Vagina (tissue), 2 donors: ENCODE data around the gene EXPH5. TPM values are rescaled to one million over a fixed set of nuclear protein-coding genes. Genes with fewer than 3 reads are reported as not detected.

Experiments used
- DNase-seq, 2 donors: peaks; one replicate each; pipeline ENCODE4 v3.0.0-alpha.2; 2017; ENCODE audit errors: extremely low spot score in 2 of 2
- H3K27ac ChIP-seq: fragments of 200-600 bp; sonication (generic); one replicate; pipeline ENCODE4 v1.5.1; 2019
- H3K27me3 ChIP-seq: fragments of 200-600 bp; sonication (generic); one replicate; pipeline ENCODE4 v1.5.1; 2019
- H3K36me3 ChIP-seq, 2 donors: fragments of 200-600 bp; sonication (generic); one replicate each; pipeline ENCODE4 v1.5.1; 2017 to 2019
- H3K4me1 ChIP-seq: fragments of 200-600 bp; sonication (generic); one replicate; pipeline ENCODE4 v1.5.1; 2019
- H3K4me3 ChIP-seq, 2 donors: fragments of 200-600 bp; sonication (generic); 1 replicate in 1 of 2; 2 replicates in 1 of 2; pipeline ENCODE4 v1.5.1; 2016 to 2019
- H3K9me3 ChIP-seq: fragments of 200-600 bp; sonication (generic); one replicate; pipeline ENCODE4 v1.5.1; 2019
- CTCF ChIP-seq, 3 experiments: fragments of 450-650 bp in 2 of 3; fragments of 200-600 bp in 1 of 3; sonication (generic) in 1 of 3; IDR thresholded peaks; one replicate each; pipeline ENCODE4 v1.5.1; 2017 to 2019; ENCODE audit warnings: antibody characterized with exemption in 3 of 3, mild to moderate bottlenecking in 2 of 3, moderate library complexity in 2 of 3
- POLR2A ChIP-seq, 2 donors: fragments of 450-650 bp; IDR thresholded peaks; one replicate each; pipeline ENCODE4 v1.6.1; 2017; ENCODE audit warnings: antibody characterized with exemption in 2 of 2, mild to moderate bottlenecking in 2 of 2, moderate library complexity in 2 of 2
- POLR2AphosphoS5 ChIP-seq, 2 donors: sonication (generic); formaldehyde crosslinking; IDR thresholded peaks; one replicate each; pipeline ENCODE4 v1.9.0; 2017; ENCODE audit warnings: antibody characterized with exemption in 2 of 2, mild to moderate bottlenecking in 2 of 2, low read depth in 1 of 2; ENCODE audit not compliant: insufficient read depth in 1 of 2
- intact Hi-C: fragments of 100-400 bp; cut with DNase I; formaldehyde crosslinking; loops from one replicate; pipeline ENCODE4 v1.15.1; 2023
- total RNA-seq: library from RNA; depleted of rRNA; stranded (reverse); fragments of >200 nt; gene quantifications from one replicate; pipeline ENCODE4 v1.2.3, GENCODE V29; 2016

Gene EXPH5
- total RNA-seq, 1 donor from 2014 or later: 16.7 TPM

DNA sequence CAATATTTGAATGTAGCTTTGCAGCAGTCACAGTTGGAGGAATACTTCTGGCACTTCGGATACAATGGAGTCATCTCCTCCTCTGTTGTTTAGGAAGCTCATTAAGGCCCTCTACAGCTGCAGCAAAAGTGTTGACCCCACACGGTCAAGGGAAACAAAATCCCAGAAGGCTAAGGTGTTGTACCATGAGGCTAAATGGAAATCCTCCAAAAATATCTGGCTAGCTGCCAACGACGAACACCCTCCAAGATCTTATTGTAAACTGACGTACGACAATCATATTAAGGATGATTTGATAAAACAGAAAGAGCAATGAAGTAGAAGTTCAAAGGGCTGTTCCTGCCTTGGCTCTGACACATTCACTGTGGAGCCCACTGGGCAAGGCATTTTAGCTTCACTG is 99.4 kb downstream of the EXPH5 start:
- Histone ChIP-seq H3K27me3 (no peaks in the 10 kb centered on the region), H3K4me1 (peaks cover 34% of the 10 kb centered on the region), H3K9me3 (no peaks in the 10 kb centered on the region), H3K36me3 (peaks cover 0 to 11% of the 10 kb centered on the region in 2 donors), H3K4me3 (no peak overlapping the region), H3K27ac (no peak overlapping the region)
- DNase-seq: no peak
- no peak for TF ChIP-seq POLR2AphosphoS5 (IDR thresholded peaks at IDR 0.05; ENCODE audit: insufficient read depth in 1 of 2, low read depth in 1 of 2)
- TF ChIP-seq POLR2A (IDR thresholded peaks at IDR 0.05): no peak
- no peak for TF ChIP-seq CTCF (IDR thresholded peaks at IDR 0.05)
- intact Hi-C loops: no loop called here

- H3K4me1 ChIP-seq: peaks cover 30% of the 10 kb centered on the region
- H3K9me3 ChIP-seq: no peaks in the 10 kb centered on the region
- intact Hi-C loops: no loop called here
- no peak overlapping the region for H3K27ac ChIP-seq
- DNase-seq: no peak
- peaks cover 0 to 12% of the 10 kb centered on the region in 2 donors for H3K36me3 ChIP-seq
- TF ChIP-seq POLR2A (IDR thresholded peaks at IDR 0.05): no peak
- no peak for TF ChIP-seq POLR2AphosphoS5 (IDR thresholded peaks at IDR 0.05; ENCODE audit: insufficient read depth in 1 of 2, low read depth in 1 of 2)
- no peak for TF ChIP-seq CTCF (IDR thresholded peaks at IDR 0.05)
- no peak overlapping the region for H3K4me3 ChIP-seq
- H3K27me3 ChIP-seq: no peaks in the 10 kb centered on the region
These were observed 101.6 kb downstream of the EXPH5 start for GRCh38 chr11:108491936-108492335.

DNA sequence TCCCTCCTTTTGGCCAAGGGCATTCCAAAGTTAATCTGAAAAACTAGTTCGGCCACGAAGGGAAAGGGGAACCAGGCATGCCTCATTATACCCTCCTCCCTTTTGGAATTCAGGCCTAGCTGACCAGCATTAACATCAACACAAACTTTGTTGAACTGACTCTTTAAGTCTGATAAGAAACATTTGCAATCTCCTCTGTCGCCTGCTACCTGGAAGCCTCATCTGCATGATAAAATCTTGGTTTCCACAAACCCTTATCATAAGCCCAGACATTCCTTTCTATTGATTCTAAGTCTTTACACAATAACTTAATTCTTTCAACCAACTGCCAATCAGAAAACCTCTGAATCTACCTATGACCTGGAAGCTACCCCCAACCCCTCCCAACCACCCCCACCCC is 106.7 kb downstream of the EXPH5 start:
- Histone ChIP-seq H3K27me3 (no peaks in the 10 kb centered on the region), H3K4me1 (no peaks in the 10 kb centered on the region), H3K4me3 (no peak overlapping the region), H3K9me3 (no peaks in the 10 kb centered on the region), H3K36me3 (peaks cover 0 to 44% of the 10 kb centered on the region in 2 donors), H3K27ac (no peak overlapping the region)
- TF ChIP-seq POLR2A (IDR thresholded peaks at IDR 0.05) (no peak), POLR2AphosphoS5 (IDR thresholded peaks at IDR 0.05; ENCODE audit: insufficient read depth in 1 of 2, low read depth in 1 of 2) (no peak), CTCF (IDR thresholded peaks at IDR 0.05) (no peak)
- no peak for DNase-seq
- intact Hi-C loops: no loop called here

DNA sequence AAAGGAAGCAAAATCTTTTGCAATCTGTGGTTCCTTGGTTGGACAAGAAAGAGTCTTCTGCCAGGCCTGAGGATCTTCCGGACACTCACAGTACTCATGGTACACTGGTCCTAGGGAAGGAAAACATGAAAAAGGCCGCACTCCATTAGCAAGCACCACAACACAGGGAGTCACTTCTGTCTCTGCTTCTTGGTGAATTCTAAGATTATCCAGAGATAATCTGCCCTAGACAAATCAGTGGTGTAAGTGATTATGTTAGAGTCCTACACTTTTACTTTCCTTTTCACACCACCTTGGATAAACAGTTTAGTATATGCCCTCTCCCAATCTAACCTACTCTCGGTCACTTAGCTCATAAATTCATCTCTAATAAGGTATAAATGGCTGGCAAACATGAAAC is 107.2 kb downstream of the EXPH5 start:
- Histone ChIP-seq H3K4me3 (no peak overlapping the region), H3K27ac (no peak overlapping the region), H3K4me1 (no peaks in the 10 kb centered on the region), H3K36me3 (peaks cover 0 to 46% of the 10 kb centered on the region in 2 donors), H3K9me3 (no peaks in the 10 kb centered on the region), H3K27me3 (no peaks in the 10 kb centered on the region)
- no peak for DNase-seq
- TF ChIP-seq CTCF (IDR thresholded peaks at IDR 0.05) (no peak), POLR2A (IDR thresholded peaks at IDR 0.05) (no peak), POLR2AphosphoS5 (IDR thresholded peaks at IDR 0.05; ENCODE audit: insufficient read depth in 1 of 2, low read depth in 1 of 2) (no peak)
- intact Hi-C loops: no loop called here

DNA sequence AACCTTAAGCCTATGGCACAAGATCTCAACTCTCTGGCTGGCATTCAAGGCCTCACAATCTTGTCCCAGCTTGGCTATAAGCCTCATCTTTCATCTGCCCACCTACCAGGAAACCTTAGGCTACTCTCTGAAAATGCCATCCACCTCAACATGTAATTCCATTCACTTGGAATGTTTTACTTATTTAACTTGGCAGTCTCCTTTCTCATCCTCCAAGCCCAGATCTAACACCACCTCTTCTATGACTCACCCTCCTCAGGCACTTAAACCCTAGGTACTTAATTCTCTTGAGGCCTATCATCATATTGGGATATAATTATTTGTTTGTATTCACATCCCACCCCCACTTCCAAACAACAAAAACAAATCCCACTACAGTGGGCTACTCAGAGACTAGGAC is 110.4 kb downstream of the EXPH5 start:
- intact Hi-C loops: no loop called here
- H3K36me3 ChIP-seq: peaks cover 0 to 42% of the 10 kb centered on the region in 2 donors

More for the DNA sequence above, 110.4 kb downstream of the EXPH5 start:
- no peak overlapping the region for H3K4me3 ChIP-seq
- H3K4me1 ChIP-seq: no peaks in the 10 kb centered on the region
- DNase-seq: no peak
- TF ChIP-seq POLR2AphosphoS5 (IDR thresholded peaks at IDR 0.05; ENCODE audit: insufficient read depth in 1 of 2, low read depth in 1 of 2): no peak
- no peak for TF ChIP-seq POLR2A (IDR thresholded peaks at IDR 0.05)
- no peak for TF ChIP-seq CTCF (IDR thresholded peaks at IDR 0.05)
- H3K9me3 ChIP-seq: no peaks in the 10 kb centered on the region
- H3K27ac ChIP-seq: no peak overlapping the region
- no peaks in the 10 kb centered on the region for H3K27me3 ChIP-seq
